SJCRH30 (cell line): ENCODE measurements around the gene MAN2A1. TPM values are rescaled to one million over a fixed set of nuclear protein-coding genes. Genes with fewer than 3 reads are reported as not detected.

Experiments used
- DNase-seq, 2 experiments: peaks; one replicate each; pipeline ENCODE4 v3.0.0-alpha.2; 2015 to 2020
- H3K27ac ChIP-seq: fragments of 250-450 bp; sonication (Bioruptor Pico); 2 replicates; pipeline ENCODE4 v1.5.1; 2020; ENCODE audit warnings: mild to moderate bottlenecking, moderate library complexity
- H3K27me3 ChIP-seq: fragments of 250-450 bp; sonication (Bioruptor Pico); 2 replicates; pipeline ENCODE4 v1.5.1; 2020; ENCODE audit warnings: mild to moderate bottlenecking, moderate library complexity
- H3K36me3 ChIP-seq: fragments of 250-450 bp; sonication (Bioruptor Pico); 2 replicates; pipeline ENCODE4 v1.5.1; 2020; ENCODE audit warnings: mild to moderate bottlenecking, moderate library complexity
- H3K4me1 ChIP-seq: fragments of 250-450 bp; sonication (Bioruptor Pico); 2 replicates; pipeline ENCODE4 v1.5.1; 2020; ENCODE audit warnings: mild to moderate bottlenecking, moderate library complexity
- H3K4me3 ChIP-seq: fragments of 250-450 bp; sonication (Bioruptor Pico); 2 replicates; pipeline ENCODE4 v1.5.1; 2020; ENCODE audit warnings: mild to moderate bottlenecking, moderate library complexity
- H3K9me3 ChIP-seq: fragments of 250-450 bp; sonication (Bioruptor Pico); replicated peaks from 2 replicates; pipeline ENCODE4 v1.5.1; 2020; ENCODE audit warnings: mild to moderate bottlenecking, moderate library complexity
- total RNA-seq: library from RNA; depleted of rRNA; stranded (reverse); fragments of >200 nt; shearing (Covaris generic); gene quantifications from 2 replicates; pipeline ENCODE4 v1.2.3, GENCODE V29; 2014; rRNA removed

The MAN2A1 gene
- total RNA-seq: 40.8 and 45.8 TPM in 2 replicates

GRCh38 chr5:109689740-109690241, at the start of gene MAN2A1:
TSS of gene MAN2A1 (plus strand) at chr5:109689927. CDS start at chr5:109690418, 491 bp downstream.
- Histone ChIP-seq H3K4me3 (peak within 1 kb of the TSS; percentile 73), H3K4me1 (peaks cover 6% of the 10 kb centered on the region; the same call in 1 of the 2 replicates), H3K36me3 (no peaks in the 10 kb centered on the region), H3K27me3 (no peaks in the 10 kb centered on the region), H3K9me3 (no peaks in the 10 kb centered on the region), H3K27ac (peak within 1 kb of the TSS; percentile 80)
- DNase-seq: peak; percentile 77 to 79

- Histone ChIP-seq H3K27ac (no peak overlapping the region), H3K36me3 (no peaks in the 10 kb centered on the region), H3K4me3 (no peak overlapping the region), H3K9me3 (no peaks in the 10 kb centered on the region), H3K4me1 (peaks cover 15% of the 10 kb centered on the region), H3K27me3 (no peaks in the 10 kb centered on the region)
- no peak for DNase-seq
These were observed 48.8 kb upstream of the MAN2A1 start for GRCh38 chr5:109640976-109641375.

GRCh38 chr5:109643791-109644350, 45.9 kb upstream of the MAN2A1 start:
- no peak for DNase-seq
- no peaks in the 10 kb centered on the region for H3K36me3 ChIP-seq
- no peak overlapping the region; the same call in 1 of the 2 replicates for H3K27ac ChIP-seq
- no peaks in the 10 kb centered on the region for H3K9me3 ChIP-seq
- no peak overlapping the region for H3K4me3 ChIP-seq
- peaks cover 38% of the 10 kb centered on the region for H3K4me1 ChIP-seq
- no peaks in the 10 kb centered on the region for H3K27me3 ChIP-seq

GRCh38 chr5:109644829-109645228, 44.9 kb upstream of the MAN2A1 start:
- H3K27me3 ChIP-seq: no peaks in the 10 kb centered on the region
- H3K4me1 ChIP-seq: peaks cover 48% of the 10 kb centered on the region
- H3K27ac ChIP-seq: peak overlapping the region; percentile 98

GRCh38 chr5:109645707-109646192, 44.0 kb upstream of the MAN2A1 start:
- Histone ChIP-seq H3K36me3 (no peaks in the 10 kb centered on the region), H3K9me3 (no peaks in the 10 kb centered on the region), H3K4me3 (peak overlapping the region; percentile 27), H3K27me3 (no peaks in the 10 kb centered on the region), H3K27ac (peak overlapping the region; percentile 98), H3K4me1 (peaks cover 57% of the 10 kb centered on the region)
- DNase-seq: peak; percentile 97 to 99

More at GRCh38 chr5:109644829-109645228, 44.9 kb upstream of the MAN2A1 start:
- no peaks in the 10 kb centered on the region for H3K9me3 ChIP-seq
- H3K4me3 ChIP-seq: peak overlapping the region; percentile 27
- peak; percentile 21 to 56 for DNase-seq
- no peaks in the 10 kb centered on the region for H3K36me3 ChIP-seq

GRCh38 chr5:109649318-109649717, 40.4 kb upstream of the MAN2A1 start:
- no peak overlapping the region for H3K4me3 ChIP-seq
- H3K27ac ChIP-seq: peak overlapping the region; percentile 65
- peaks cover 55% of the 10 kb centered on the region for H3K4me1 ChIP-seq
- no peaks in the 10 kb centered on the region for H3K36me3 ChIP-seq
- H3K9me3 ChIP-seq: no peaks in the 10 kb centered on the region
- no peaks in the 10 kb centered on the region for H3K27me3 ChIP-seq
- peak; percentile 59 to 83 for DNase-seq

- Histone ChIP-seq H3K27ac (no peak overlapping the region), H3K9me3 (no peaks in the 10 kb centered on the region), H3K4me3 (no peak overlapping the region), H3K4me1 (peaks cover 43% of the 10 kb centered on the region), H3K36me3 (no peaks in the 10 kb centered on the region), H3K27me3 (no peaks in the 10 kb centered on the region)
- DNase-seq: no peak
These were observed 39.2 kb upstream of the MAN2A1 start for GRCh38 chr5:109650493-109650892.

GRCh38 chr5:109652096-109652495, 37.6 kb upstream of the MAN2A1 start:
- no peak for DNase-seq
- Histone ChIP-seq H3K9me3 (no peaks in the 10 kb centered on the region), H3K27ac (no peak overlapping the region)

GRCh38 chr5:109653042-109653441, 36.7 kb upstream of the MAN2A1 start:
- DNase-seq: no peak
- Histone ChIP-seq H3K4me1 (peaks cover 25% of the 10 kb centered on the region), H3K9me3 (no peaks in the 10 kb centered on the region), H3K27ac (no peak overlapping the region), H3K36me3 (no peaks in the 10 kb centered on the region), H3K4me3 (no peak overlapping the region), H3K27me3 (no peaks in the 10 kb centered on the region)

More at GRCh38 chr5:109652096-109652495, 37.6 kb upstream of the MAN2A1 start:
- H3K36me3 ChIP-seq: no peaks in the 10 kb centered on the region
- H3K27me3 ChIP-seq: no peaks in the 10 kb centered on the region
- no peak overlapping the region for H3K4me3 ChIP-seq
- peaks cover 33% of the 10 kb centered on the region for H3K4me1 ChIP-seq

GRCh38 chr5:109653561-109654239, 36.0 kb upstream of the MAN2A1 start:
- Histone ChIP-seq H3K9me3 (no peaks in the 10 kb centered on the region), H3K27ac (no peak overlapping the region), H3K4me1 (peaks cover 24% of the 10 kb centered on the region), H3K27me3 (no peaks in the 10 kb centered on the region), H3K4me3 (no peak overlapping the region), H3K36me3 (no peaks in the 10 kb centered on the region)
- DNase-seq: no peak

GRCh38 chr5:109654455-109654854, 35.3 kb upstream of the MAN2A1 start:
- Histone ChIP-seq H3K27me3 (no peaks in the 10 kb centered on the region), H3K27ac (no peak overlapping the region), H3K4me1 (peaks cover 16% of the 10 kb centered on the region), H3K9me3 (no peaks in the 10 kb centered on the region), H3K36me3 (no peaks in the 10 kb centered on the region), H3K4me3 (no peak overlapping the region)
- DNase-seq: no peak

GRCh38 chr5:109655841-109656240, 33.9 kb upstream of the MAN2A1 start:
- Histone ChIP-seq H3K9me3 (no peaks in the 10 kb centered on the region), H3K36me3 (no peaks in the 10 kb centered on the region), H3K27ac (no peak overlapping the region), H3K4me1 (peaks cover 4% of the 10 kb centered on the region; the same call in 1 of the 2 replicates), H3K4me3 (no peak overlapping the region), H3K27me3 (no peaks in the 10 kb centered on the region)
- DNase-seq: no peak

- Histone ChIP-seq H3K9me3 (no peaks in the 10 kb centered on the region), H3K27ac (no peak overlapping the region), H3K36me3 (no peaks in the 10 kb centered on the region), H3K4me1 (peaks cover 4% of the 10 kb centered on the region; the same call in 1 of the 2 replicates), H3K27me3 (no peaks in the 10 kb centered on the region), H3K4me3 (no peak overlapping the region)
- peak in 1 of 2 experiments; percentile 20 for DNase-seq
These were observed 32.9 kb upstream of the MAN2A1 start for GRCh38 chr5:109656829-109657228.

- no peaks in the 10 kb centered on the region for H3K36me3 ChIP-seq
- no peak for DNase-seq
- H3K4me1 ChIP-seq: peaks cover 4% of the 10 kb centered on the region; the same call in 1 of the 2 replicates
- H3K27me3 ChIP-seq: no peaks in the 10 kb centered on the region
- H3K4me3 ChIP-seq: no peak overlapping the region
- no peaks in the 10 kb centered on the region for H3K9me3 ChIP-seq
- H3K27ac ChIP-seq: no peak overlapping the region
These were observed 29.8 kb upstream of the MAN2A1 start for GRCh38 chr5:109659901-109660300.

- Histone ChIP-seq H3K27ac (no peak overlapping the region), H3K4me1 (peaks cover 4% of the 10 kb centered on the region; the same call in 1 of the 2 replicates), H3K9me3 (no peaks in the 10 kb centered on the region), H3K36me3 (no peaks in the 10 kb centered on the region), H3K4me3 (no peak overlapping the region), H3K27me3 (no peaks in the 10 kb centered on the region)
- DNase-seq: no peak
These were observed 29.4 kb upstream of the MAN2A1 start for GRCh38 chr5:109660301-109660700.
